Measurements from ENCODE around the gene SP4.

DNA sequence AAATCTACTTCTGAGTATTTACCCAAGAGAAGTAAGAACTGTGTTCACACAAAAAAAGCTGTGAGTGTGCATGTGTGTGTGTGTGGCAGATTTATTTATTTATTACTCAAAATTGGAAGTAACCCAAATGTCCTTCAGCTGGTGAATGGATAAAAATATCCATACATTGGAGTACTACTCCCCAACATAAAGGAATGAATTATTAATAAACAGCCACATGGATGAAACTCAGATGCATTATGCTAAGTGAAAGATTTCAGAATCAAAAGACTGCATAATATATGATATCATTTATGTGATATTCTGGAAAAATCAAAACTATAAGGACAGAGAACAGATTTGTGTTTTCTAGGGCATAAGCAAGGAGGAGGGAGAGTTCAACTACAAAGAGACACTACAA lies 67.8 kb downstream of the SP4 start:
- TF ChIP-seq EZH2 (IDR thresholded peaks at IDR 0.05; ENCODE audit: borderline replicate concordance, low read depth, low read length, poor library complexity, severe bottlenecking) (no peak), CTCF (conservative IDR thresholded peaks at IDR 0.05; ENCODE audit: low read depth, low read length) (no peak)
